ENCODE results near the gene TNIK. TPM values are rescaled to one million over a fixed set of nuclear protein-coding genes. Genes with fewer than 3 reads are reported as not detected.

The TNIK gene
- total RNA-seq, 1 experiment from 2014 or later: 7.0 TPM

GRCh38 chr3:171374661-171375285, 85.4 kb downstream of the TNIK start:
- intact Hi-C loops (cut with micrococcal nuclease): loop anchor here (1.0 to 5.0 kb wide), 2 partner anchors 8 to 88 kb away; partner anchors contain the start of gene TNIK
- CTCF ChIA-PET: interaction anchor here (0.6 kb wide), 1 partner anchor 191 kb away, joined by 3 read pairs; no protein-coding TSS in a partner anchor

GRCh38 chr3:171374260-171374659, 85.9 kb downstream of the TNIK start:
- Histone ChIP-seq H3K9me2 (replicated peaks; ENCODE audit: low read length) (no peaks in the 10 kb centered on the region), H3K4me3 (ENCODE audit: low read length) (no peak overlapping the region), H3K79me2 (ENCODE audit: low read length) (no peaks in the 10 kb centered on the region), H3F3A (ENCODE audit: low read length, unreplicated experiment) (peaks cover 7% of the 10 kb centered on the region), H3K4me2 (ENCODE audit: low read length) (peak overlapping the region; percentile 33), H3K36me3 (ENCODE audit: low read depth, low read length) (no peaks in the 10 kb centered on the region), H3K9me3 (ENCODE audit: low read length) (no peaks in the 10 kb centered on the region), H3K27me3 (ENCODE audit: low read length) (no peaks in the 10 kb centered on the region), H3K9ac (ENCODE audit: low read length) (no peak overlapping the region), H3K4me1 (ENCODE audit: insufficient read depth, low read length) (peaks cover 20% of the 10 kb centered on the region), H3K27ac (ENCODE audit: low read length) (peak overlapping the region; percentile 19), H2AFZ (ENCODE audit: low read length) (no peak overlapping the region), H4K20me1 (ENCODE audit: low read length) (no peaks in the 10 kb centered on the region)
- ChIA-PET POLR2A (ENCODE audit: unreplicated experiment) (interaction anchor here (0.7 kb wide), 1 partner anchor 32 kb away, joined by 20 read pairs; no protein-coding TSS in a partner anchor), CTCF (no interaction called here)
- peak; percentile 54 for ATAC-seq
- intact Hi-C loops (cut with micrococcal nuclease): loop anchor here (1.0 to 5.0 kb wide), 2 partner anchors 8 to 88 kb away; partner anchors contain the start of gene TNIK
- BruUV-seq (replicated peaks): no TSS peak
- DNase-seq: no peak
- no peak for TF ChIP-seq EZH2 (IDR thresholded peaks at IDR 0.05; ENCODE audit: low read length, unreplicated experiment)
- no peak for TF ChIP-seq EZH2phosphoT487 (IDR thresholded peaks at IDR 0.05; ENCODE audit: borderline replicate concordance, low read length)
- no peak for TF ChIP-seq CTCF (conservative IDR thresholded peaks at IDR 0.05; ENCODE audit: low read depth, low read length)

More at GRCh38 chr3:171374661-171375285, 85.4 kb downstream of the TNIK start:
- BruUV-seq (replicated peaks): no TSS peak
- ATAC-seq: peak; percentile 65
- Histone ChIP-seq H3K79me2 (ENCODE audit: low read length) (no peaks in the 10 kb centered on the region), H3K4me1 (ENCODE audit: insufficient read depth, low read length) (peaks cover 23% of the 10 kb centered on the region), H3K9me3 (ENCODE audit: low read length) (no peaks in the 10 kb centered on the region), H3K9me2 (replicated peaks; ENCODE audit: low read length) (no peaks in the 10 kb centered on the region), H3K27ac (ENCODE audit: low read length) (peak overlapping the region; percentile 19), H4K20me1 (ENCODE audit: low read length) (no peaks in the 10 kb centered on the region), H3K4me2 (ENCODE audit: low read length) (peak overlapping the region; percentile 33), H2AFZ (ENCODE audit: low read length) (no peak overlapping the region), H3K9ac (ENCODE audit: low read length) (no peak overlapping the region), H3K36me3 (ENCODE audit: low read depth, low read length) (no peaks in the 10 kb centered on the region), H3F3A (ENCODE audit: low read length, unreplicated experiment) (peaks cover 7% of the 10 kb centered on the region), H3K27me3 (ENCODE audit: low read length) (no peaks in the 10 kb centered on the region), H3K4me3 (ENCODE audit: low read length) (no peak overlapping the region)
- DNase-seq: peak; percentile 59
- TF ChIP-seq EZH2phosphoT487 (IDR thresholded peaks at IDR 0.05; ENCODE audit: borderline replicate concordance, low read length) (no peak), CTCF (conservative IDR thresholded peaks at IDR 0.05; ENCODE audit: low read depth, low read length) (no peak), EZH2 (IDR thresholded peaks at IDR 0.05; ENCODE audit: low read length, unreplicated experiment) (no peak)
- POLR2A ChIA-PET (ENCODE audit: unreplicated experiment): interaction anchor here (0.6 to 0.7 kb wide), 2 partner anchors 31 to 45 kb away, joined by 3 to 20 read pairs; no protein-coding TSS in a partner anchor

GRCh38 chr3:171373711-171374110, 86.5 kb downstream of the TNIK start:
- Histone ChIP-seq H4K20me1 (ENCODE audit: low read length) (no peaks in the 10 kb centered on the region), H3K79me2 (ENCODE audit: low read length) (no peaks in the 10 kb centered on the region), H3K9ac (ENCODE audit: low read length) (no peak overlapping the region), H3K4me2 (ENCODE audit: low read length) (no peak overlapping the region), H3K27ac (ENCODE audit: low read length) (no peak overlapping the region), H3K4me1 (ENCODE audit: insufficient read depth, low read length) (peaks cover 19% of the 10 kb centered on the region), H3K9me3 (ENCODE audit: low read length) (no peaks in the 10 kb centered on the region), H3K36me3 (ENCODE audit: low read depth, low read length) (no peaks in the 10 kb centered on the region), H3K9me2 (replicated peaks; ENCODE audit: low read length) (no peaks in the 10 kb centered on the region), H3F3A (ENCODE audit: low read length, unreplicated experiment) (peaks cover 7% of the 10 kb centered on the region), H2AFZ (ENCODE audit: low read length) (no peak overlapping the region), H3K27me3 (ENCODE audit: low read length) (no peaks in the 10 kb centered on the region), H3K4me3 (ENCODE audit: low read length) (no peak overlapping the region)
- POLR2A ChIA-PET (ENCODE audit: unreplicated experiment): no interaction called here
- intact Hi-C loops (cut with micrococcal nuclease): loop anchor here (1.0 to 5.0 kb wide), 2 partner anchors 7 to 89 kb away; partner anchors contain the start of gene TNIK
- CTCF ChIA-PET: interaction anchor here (0.6 kb wide), 1 partner anchor 284 kb away, joined by 3 read pairs; no protein-coding TSS in a partner anchor
- DNase-seq (no peak), ATAC-seq (no peak)
- no peak for TF ChIP-seq EZH2 (IDR thresholded peaks at IDR 0.05; ENCODE audit: low read length, unreplicated experiment)
- TF ChIP-seq EZH2phosphoT487 (IDR thresholded peaks at IDR 0.05; ENCODE audit: borderline replicate concordance, low read length): no peak
- no peak for TF ChIP-seq CTCF (conservative IDR thresholded peaks at IDR 0.05; ENCODE audit: low read depth, low read length)
- BruUV-seq (replicated peaks): no TSS peak
